Measurements from ENCODE around the gene SLC5A11.

SLC5A11 gene

DNA sequence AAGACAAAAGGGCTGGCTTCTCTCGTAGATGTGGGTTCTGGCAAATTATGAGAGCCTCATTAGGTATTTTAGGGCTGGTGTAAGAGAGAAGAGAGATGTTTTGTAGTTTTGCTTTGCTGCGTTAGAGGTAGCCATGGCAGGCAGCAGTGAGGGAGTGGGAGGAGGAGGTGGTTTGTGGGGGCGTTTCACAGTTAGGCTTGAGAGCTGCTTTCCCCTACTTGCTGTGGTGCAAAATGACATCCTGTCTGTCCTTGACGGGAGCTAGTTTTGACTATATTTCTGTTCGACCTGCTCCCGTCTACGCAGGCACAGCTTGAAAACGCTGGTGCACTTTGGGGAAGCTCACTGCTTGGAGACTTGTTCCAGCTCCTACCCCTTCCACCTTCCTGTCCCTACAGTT, 75.5 kb downstream of the SLC5A11 start:
- no peak for DNase-seq

DNA sequence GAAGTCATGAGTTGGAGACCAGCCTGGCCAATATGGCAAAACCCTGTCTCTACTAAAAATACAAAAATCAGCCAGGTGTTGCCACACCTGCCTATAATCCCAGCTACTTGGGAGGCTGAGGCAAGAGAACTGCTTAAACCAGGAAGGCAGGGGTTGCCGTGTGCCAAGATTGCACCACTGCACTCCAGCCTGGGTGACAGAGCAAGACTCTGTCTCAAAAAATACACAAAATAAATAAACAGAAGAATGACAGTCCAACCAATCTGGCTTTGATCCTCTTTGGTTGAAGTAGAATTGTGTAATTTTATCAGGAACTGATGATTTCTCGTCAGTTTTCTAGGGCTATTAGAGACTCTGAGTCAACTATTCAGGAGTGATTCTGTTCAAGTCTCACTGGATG, 79.4 kb downstream of the SLC5A11 start:
- DNase-seq: no peak

DNA sequence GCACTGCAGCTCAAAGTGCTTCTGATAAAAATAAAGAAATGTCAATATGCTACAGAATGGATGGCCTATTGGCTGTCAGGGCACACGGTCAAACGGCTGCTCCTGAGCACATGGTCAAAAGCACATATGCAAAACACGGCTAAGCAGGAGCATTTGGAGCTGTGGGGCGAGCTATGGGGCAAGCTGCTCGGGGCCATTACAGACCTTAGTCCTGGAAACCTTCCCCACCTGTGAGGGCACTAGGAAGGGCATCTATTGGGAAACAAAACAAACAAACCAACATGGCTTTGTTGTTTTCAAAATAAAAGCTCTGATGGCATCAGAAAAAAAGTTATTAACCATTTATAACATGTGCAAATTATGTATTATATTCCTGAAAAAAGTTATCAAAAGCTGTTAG, 83.6 kb downstream of the SLC5A11 start:
- DNase-seq: no peak

DNA sequence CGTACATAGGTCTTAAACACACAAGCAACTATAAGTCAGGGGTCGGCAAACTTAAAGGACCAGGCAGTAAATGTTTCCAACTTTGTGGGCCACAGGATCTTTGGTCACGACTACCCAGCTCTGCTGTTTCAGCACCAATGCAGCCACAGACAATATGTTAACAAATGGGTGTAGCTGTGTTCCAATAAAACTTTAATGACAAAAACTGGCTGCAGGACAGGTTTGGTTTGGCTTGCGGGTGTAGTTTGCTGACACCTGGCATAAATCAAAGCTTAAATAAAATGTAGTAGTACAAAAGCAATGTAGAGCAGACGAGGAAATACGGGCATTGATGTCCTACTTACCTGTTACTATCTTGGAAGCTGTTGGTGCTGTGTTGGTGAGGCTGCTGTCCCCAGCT, 84.7 kb downstream of the SLC5A11 start:
- no peak for DNase-seq

DNA sequence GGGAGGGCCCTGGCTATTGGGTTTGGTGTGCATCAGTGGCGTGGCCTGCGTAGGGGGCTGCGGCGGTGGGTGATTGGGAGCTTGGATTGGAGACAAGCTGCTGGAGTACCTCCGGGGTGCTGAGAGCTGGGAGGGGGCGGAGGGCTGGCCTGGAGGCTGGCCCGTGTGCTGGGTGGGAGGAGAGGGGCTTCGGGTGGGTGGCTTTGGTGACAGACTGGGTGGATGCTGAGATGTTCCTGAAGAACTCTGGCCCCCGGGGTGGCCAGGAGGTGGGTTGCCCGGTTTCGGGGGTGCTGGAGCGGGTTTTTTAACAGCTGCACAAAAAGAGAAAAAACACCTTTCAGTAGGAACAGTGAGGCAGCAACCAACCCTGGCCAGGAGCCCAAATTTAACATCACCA, 85.3 kb downstream of the SLC5A11 start:
- DNase-seq: no peak

DNA sequence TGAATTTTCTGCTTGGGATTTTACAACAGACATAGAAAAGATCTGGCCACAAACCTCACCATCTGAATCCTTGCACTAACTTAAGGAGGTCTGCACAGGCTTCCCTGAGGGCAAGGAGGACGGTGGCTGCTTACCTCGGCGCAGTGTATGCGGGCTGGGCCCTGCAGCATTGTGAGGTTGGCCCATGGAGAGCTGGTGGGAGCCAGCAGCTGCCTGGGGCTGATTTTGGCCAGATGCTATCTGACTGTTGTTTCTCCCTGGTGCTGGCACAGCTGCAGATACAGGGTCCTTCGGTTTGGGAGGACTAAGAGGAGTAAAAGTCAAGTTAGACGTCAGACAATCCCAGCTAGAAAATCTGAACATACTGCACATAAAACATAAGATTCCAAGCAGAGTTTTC, 89.6 kb downstream of the SLC5A11 start:
- DNase-seq: no peak

DNA sequence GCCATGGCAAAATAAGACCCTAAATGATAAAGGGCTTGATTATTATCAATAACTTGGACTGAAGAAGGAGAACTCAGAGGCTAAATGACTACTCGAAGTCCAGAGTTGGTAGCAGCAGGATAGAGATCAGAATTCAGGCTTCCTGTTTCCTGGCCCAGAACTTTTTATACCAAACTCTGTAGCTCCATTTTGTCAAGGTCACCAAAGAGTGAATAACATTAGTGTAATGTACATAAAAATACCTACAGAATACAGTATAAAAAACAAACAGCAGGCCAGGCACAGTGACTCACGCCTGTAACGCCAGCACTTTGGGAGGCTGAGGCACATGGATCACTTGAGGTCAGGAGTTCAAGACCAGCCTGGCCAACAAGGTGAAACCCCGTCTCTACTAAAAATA, 90.4 kb downstream of the SLC5A11 start:
- no peak for DNase-seq

DNA sequence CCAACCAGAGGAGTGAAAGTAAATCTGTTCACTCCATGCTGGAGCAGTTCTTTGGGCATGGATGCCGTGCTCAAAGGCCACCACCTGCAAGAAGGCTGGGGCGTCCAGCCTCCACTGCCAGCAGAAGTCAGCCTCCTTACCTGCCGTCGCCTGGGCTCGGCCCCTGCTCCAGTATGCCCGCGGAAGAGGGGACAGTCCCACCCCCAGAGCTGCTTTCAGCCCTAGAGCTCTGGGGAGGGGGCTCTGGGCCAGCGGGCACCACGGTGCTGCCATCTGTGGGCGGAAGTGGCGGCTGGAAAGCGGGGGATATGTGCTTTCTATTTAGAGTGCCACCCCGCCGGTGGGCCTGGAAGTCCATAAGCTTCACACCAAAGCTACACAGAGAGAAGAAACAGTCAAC, 93.5 kb downstream of the SLC5A11 start:
- no peak for DNase-seq

DNA sequence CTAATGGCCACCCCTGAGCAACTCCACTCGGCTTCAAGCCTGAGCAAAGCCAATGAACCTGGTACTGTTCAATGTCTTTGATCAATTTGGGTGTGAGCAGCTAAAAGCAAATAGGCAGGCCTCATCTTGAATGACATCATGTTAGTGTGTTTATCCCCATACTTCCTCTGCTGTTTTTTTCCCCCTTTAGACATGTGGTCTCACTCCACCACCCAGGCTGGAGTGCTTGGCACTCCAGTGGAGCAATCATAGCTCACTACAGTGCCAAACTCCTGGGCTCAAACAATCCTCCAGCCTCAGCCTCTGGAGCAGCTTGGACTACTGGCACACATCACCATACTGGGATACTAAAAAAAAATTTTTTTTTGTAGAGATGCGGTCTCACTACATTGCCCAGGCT, 94.0 kb downstream of the SLC5A11 start:
- no peak for DNase-seq

DNA sequence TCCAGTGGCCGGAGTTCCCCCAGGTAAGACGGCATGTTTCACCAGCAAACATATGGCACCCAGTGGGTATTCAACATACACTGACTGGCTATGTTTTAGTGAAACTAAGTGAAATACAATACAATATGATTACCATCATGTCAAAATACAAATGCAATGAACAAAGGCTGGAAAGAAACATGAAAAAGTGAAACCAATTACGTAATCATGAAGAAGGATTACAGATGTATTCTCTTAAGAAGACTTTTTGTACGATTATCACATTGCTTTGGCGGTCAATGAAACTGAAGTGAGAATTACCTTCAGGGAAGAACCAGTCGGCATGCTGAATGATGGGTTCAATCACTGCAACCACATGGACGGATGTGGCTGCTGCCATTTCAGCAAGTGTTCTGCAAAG, 97.7 kb downstream of the SLC5A11 start:
- no peak for DNase-seq

DNA sequence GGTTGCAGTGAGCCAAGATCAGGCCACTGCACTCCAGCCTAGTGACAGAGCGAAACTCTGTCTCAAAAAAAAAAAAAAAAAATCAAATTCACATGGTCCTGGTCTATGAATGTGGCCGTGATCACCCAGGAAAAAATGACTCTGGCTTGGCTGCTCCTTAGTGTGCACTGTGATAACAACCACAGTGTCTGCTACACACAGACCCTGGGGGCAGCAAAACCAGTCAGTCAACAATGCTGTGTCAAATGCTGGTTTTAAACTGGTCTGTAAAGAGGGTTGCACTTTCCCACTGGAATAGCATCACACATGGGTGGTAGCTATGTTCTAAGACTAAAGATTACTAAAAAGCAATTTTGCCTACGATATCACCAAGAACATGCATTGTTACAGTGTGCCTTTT, 98.4 kb downstream of the SLC5A11 start:
- no peak for DNase-seq

DNA sequence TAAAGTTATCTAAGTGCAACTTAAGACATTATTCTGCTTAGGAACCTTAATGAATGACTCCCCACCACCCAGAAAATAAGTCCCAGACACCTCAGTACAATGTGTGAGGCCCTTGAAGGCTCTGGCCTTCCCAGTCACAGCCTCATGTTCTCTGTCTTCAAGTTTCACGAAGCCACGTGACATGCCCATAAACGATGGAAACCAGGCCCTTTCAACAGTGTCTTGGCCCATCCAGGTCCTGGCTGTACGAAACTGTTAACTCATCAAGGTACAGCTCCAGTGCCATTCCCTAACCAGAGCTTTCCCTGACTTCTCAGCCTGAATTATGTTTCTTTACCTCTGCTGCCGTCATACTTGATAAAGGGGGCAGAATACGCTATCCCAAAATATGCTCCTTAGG, 100.4 kb downstream of the SLC5A11 start:
- no peak for DNase-seq

DNA sequence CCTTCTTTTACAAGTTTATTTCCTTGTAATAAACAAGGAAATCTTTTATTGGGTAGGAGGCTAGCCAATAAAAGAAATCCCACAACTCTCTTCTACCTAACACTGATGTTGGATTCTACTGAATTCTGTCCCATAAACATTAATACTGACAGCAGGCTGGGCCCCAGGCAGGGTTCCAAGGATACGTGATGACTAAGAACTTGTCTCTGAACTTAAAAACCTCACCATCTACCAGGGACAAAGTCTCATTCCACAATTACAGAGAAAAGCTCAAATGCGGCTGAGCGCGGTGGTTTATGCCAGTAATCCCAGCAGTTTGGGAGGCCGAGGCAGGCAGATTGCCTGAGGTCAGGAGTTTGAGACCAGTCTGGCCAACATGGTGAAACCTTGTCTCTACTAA, 104.5 kb downstream of the SLC5A11 start:
- DNase-seq: no peak

DNA sequence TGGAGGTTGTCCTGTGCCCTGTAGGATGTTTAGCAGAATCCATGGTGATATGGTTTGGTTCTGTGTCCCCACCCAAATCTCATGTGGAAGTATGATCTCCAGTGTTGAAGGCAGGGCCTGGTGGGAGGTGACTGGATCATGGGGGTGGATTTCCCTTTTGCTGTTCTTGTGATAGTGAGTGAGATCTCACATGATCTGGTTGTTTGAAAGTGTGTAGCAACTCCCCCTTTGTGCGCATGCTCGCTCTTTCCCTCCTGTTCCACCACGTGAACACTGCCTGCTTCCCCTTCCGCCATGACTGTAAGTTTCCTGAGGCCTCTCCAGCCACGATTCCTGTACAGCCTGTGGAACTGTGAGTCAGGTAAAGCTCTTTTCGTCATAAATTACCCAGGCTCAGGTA, 107.5 kb downstream of the SLC5A11 start:
- DNase-seq: no peak

DNA sequence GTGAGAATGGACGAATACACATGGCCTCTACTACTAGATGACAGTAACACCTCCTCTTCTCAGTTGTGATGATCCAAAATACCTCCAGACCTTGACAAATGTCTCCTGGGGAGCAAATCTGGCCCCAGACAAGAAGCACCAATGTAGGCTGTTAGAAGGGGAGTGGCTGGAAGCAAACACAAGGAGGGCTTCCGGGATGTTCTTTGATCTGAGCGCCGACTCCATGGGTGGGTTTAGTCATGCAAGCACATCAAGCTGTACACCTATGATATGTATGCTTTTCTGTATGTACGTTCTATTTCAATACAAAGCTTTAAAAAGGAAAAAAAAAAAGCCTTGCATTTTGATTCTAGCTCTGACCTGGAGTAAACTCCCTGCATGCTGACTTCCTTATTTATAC, 108.0 kb downstream of the SLC5A11 start:
- DNase-seq: no peak

DNA sequence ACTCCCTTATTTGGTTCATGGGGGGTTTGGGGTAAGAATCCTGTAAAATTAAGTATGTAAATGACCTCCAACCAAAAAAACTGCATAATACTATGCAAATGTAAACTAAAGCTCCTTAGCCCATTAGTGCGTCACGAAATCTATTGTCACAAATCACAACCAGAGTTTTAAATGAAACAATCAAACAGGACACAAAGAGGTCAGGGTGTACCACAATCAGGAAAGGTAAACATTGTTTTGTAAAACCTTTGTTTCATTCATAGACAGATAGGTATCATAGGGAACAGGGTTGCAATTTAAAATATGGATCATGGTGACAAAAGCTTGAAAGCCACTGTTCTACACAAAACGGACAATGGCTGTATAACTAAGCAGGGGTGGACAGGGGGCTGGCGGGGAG, 108.4 kb downstream of the SLC5A11 start:
- DNase-seq: no peak

DNA sequence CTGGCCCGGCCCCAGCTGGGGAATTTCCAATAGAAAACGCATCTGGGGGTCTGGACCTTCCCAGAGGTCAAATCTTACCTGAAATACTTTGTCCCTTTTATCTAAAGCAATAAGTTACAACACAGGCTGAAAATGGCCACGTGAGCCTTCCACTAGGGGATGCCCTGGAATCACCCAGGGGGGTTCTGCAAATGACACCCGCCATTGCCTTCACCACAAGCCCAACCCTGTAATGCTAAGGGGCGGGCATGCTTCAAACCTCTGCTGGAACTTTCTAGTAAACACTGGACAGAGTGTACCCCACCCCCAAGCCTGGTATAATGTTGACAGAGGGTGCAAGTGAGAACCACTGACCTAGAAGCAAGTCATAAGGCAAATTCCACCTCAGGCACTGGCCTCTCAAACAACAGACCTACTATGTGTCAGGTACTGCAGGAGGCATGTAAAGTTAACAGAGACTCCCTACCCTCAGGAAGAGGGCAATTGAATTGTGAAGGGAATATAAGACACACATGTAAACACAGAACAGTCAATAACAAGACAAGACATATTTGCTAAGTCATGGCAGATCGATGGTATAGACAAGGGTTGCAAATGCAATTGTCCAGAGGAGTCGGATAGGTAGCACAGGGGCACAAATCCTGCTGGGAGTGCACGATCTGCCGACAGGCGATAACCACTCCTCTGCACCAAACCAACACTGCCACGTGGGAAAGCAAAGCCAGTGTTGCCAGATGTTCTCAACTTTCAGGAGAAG, 110.4 kb downstream of the SLC5A11 start:
- no peak for DNase-seq

DNA sequence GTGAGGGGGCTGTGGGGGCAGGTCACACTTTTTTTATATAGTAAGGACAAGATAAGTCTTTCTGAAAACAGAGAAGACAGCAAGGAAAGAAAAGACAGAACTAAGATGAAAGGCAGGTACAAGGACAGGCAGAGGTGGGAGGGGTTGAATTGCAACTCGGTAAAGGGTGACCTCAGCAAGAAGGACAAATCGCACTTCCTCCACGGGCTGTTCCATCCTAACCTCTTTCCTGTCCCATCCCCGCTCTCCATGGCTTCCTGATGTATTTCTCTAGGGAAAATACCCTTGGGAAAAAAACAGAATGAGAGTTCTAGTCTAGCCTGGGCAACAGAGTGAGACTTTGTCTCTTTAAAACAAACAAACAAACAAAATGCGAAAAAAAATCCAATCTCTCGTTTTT, 112.1 kb downstream of the SLC5A11 start:
- DNase-seq: no peak

Measured in NCI-H146 (cell line).